Keratinocyte (primary cell): ENCODE results near the gene TSPOAP1. TPM values are rescaled to one million over a fixed set of nuclear protein-coding genes. Genes with fewer than 3 reads are reported as not detected.
A peak's percentile ranks its signal among the peaks of the same experiment; 100 is the strongest.

Experiments used
- DNase-seq: peaks from one replicate; pipeline ENCODE4 v3.0.0-alpha.2; 2011; ENCODE audit warnings: low read depth, missing footprints, low spot score
- FAIRE-seq: peaks from 2 replicates; lab custom pipeline; 2011; peaks lifted over from hg19 to GRCh38; lab: Jason Lieb, UNC
- H2AFZ ChIP-seq: 2 replicates; pipeline ENCODE4 v1.6.0; 2012; ENCODE audit warnings: low read length, control low read depth, inconsistent platforms; ENCODE audit not compliant: control insufficient read depth
- H3K27ac ChIP-seq: 2 replicates; pipeline ENCODE4 v1.5.1; 2011; ENCODE audit warnings: low read length; ENCODE audit not compliant: control insufficient read depth, insufficient read depth
- H3K27me3 ChIP-seq: 3 replicates; pipeline ENCODE4 v1.6.0; 2011; ENCODE audit warnings: low read length; ENCODE audit not compliant: control insufficient read depth, insufficient read depth; ENCODE audit errors: extremely low read depth
- H3K36me3 ChIP-seq, 2 experiments: 2 replicates in 1 of 2; 3 replicates in 1 of 2; pipeline ENCODE4 v1.5.1; 2011; ENCODE audit warnings: low read length in 2 of 2, mild to moderate bottlenecking in 1 of 2; ENCODE audit not compliant: control insufficient read depth in 2 of 2, insufficient read depth in 2 of 2; ENCODE audit errors: extremely low read depth in 1 of 2
- H3K4me1 ChIP-seq: 3 replicates; pipeline ENCODE4 v1.5.1; 2011; ENCODE audit warnings: low read length; ENCODE audit not compliant: control insufficient read depth, insufficient read depth; ENCODE audit errors: extremely low read depth
- H3K4me2 ChIP-seq: 3 replicates; pipeline ENCODE4 v1.6.0; 2011; ENCODE audit warnings: low read depth, low read length; ENCODE audit not compliant: control insufficient read depth, insufficient read depth; ENCODE audit errors: extremely low read depth
- H3K4me3 ChIP-seq, 3 experiments: fragments of 200-600 bp in 1 of 3; sonication (generic) in 1 of 3; 2 replicates in 2 of 3; 3 replicates in 1 of 3; pipeline ENCODE4 v1.5.1; 2011 to 2016; ENCODE audit warnings: low read length in 3 of 3, mild to moderate bottlenecking in 3 of 3, control low read depth in 2 of 3, inconsistent platforms in 1 of 3, low read depth in 1 of 3, mixed read lengths in 1 of 3, mixed run types in 1 of 3, moderate library complexity in 1 of 3; ENCODE audit not compliant: control insufficient read depth in 2 of 3, insufficient read depth in 2 of 3; ENCODE audit errors: extremely low read depth in 1 of 3
- H3K79me2 ChIP-seq: 2 replicates; pipeline ENCODE4 v1.6.0; 2012; ENCODE audit warnings: low read length; ENCODE audit not compliant: control insufficient read depth, insufficient read depth
- H3K9ac ChIP-seq: 3 replicates; pipeline ENCODE4 v1.6.0; 2011; ENCODE audit warnings: low read length; ENCODE audit not compliant: control insufficient read depth, insufficient read depth; ENCODE audit errors: extremely low read depth
- H3K9me1 ChIP-seq: 3 replicates; pipeline ENCODE4 v1.6.0; 2011; ENCODE audit warnings: low read length; ENCODE audit not compliant: control insufficient read depth, insufficient read depth; ENCODE audit errors: extremely low read depth
- H3K9me3 ChIP-seq: 2 replicates; pipeline ENCODE4 v1.5.1; 2012; ENCODE audit warnings: low read depth, low read length; ENCODE audit not compliant: control insufficient read depth
- H4K20me1 ChIP-seq: 3 replicates; pipeline ENCODE4 v1.6.0; 2011; ENCODE audit warnings: low read length; ENCODE audit not compliant: control insufficient read depth, insufficient read depth; ENCODE audit errors: extremely low read depth
- EZH2 ChIP-seq: IDR thresholded peaks from one replicate; pipeline ENCODE4 v1.6.1; 2012; ENCODE audit warnings: inconsistent platforms, mild to moderate bottlenecking, low read length, moderate library complexity
- dilution Hi-C: fragments of 300-500 bp; cut with MboI; formaldehyde crosslinking; loops from one replicate; pipeline ENCODE4 v1.7.0; 2020; ENCODE audit warnings: low sequenced_read_pairs; ENCODE audit not compliant: extremely low pct_ligation_motif_present
- polyA plus RNA-seq, 5 experiments: library from polyadenylated mRNA; depleted of rRNA in 3 of 5; stranded (reverse) in 3 of 5; stranded (forward) in 1 of 5; unstranded in 1 of 5; fragments of >200 nt; gene quantifications; 1 replicate in 1 of 5; 2 replicates in 3 of 5; 3 replicates in 1 of 5; pipeline versions ENCODE4 v1.2.1 to v1.2.3, GENCODE V29; 2011 to 2012; ENCODE audit warnings: missing spikeins in 2 of 5, low read depth in 1 of 5, low replicate concordance in 1 of 5
- TF ChIP-seq, protein P1 (sequence below), 3 experiments: IDR thresholded peaks in 1 of 3; conservative IDR thresholded peaks in 1 of 3; optimal IDR thresholded peaks in 1 of 3; 2 replicates in 2 of 3; 3 replicates in 1 of 3; pipeline versions ENCODE3 to v1.5.1; 2011; ENCODE audit warnings: low read length in 3 of 3, mild to moderate bottlenecking in 3 of 3, moderate library complexity in 2 of 3, control low read depth in 1 of 3, inconsistent platforms in 1 of 3; ENCODE audit not compliant: insufficient read depth in 2 of 3; ENCODE audit errors: extremely low read depth in 1 of 3

Gene TSPOAP1
- polyA plus RNA-seq, 1 donor (not counting 4 experiments of a cell fraction or from before 2014, with no cell fraction given): 0.04 TPM

- H3K4me3 ChIP-seq: no peak overlapping the region
- no peak for DNase-seq
- no peaks in the 10 kb centered on the region for H4K20me1 ChIP-seq
- H3K9me3 ChIP-seq: no peaks in the 10 kb centered on the region
- H3K36me3 ChIP-seq: no peaks in the 10 kb centered on the region
- dilution Hi-C loops: no loop called here
- H3K79me2 ChIP-seq: no peaks in the 10 kb centered on the region
- no peaks in the 10 kb centered on the region for H3K4me1 ChIP-seq
- H3K27ac ChIP-seq: no peak overlapping the region
- TF ChIP-seq EZH2: no peak
- TF ChIP-seq, protein P1, sequence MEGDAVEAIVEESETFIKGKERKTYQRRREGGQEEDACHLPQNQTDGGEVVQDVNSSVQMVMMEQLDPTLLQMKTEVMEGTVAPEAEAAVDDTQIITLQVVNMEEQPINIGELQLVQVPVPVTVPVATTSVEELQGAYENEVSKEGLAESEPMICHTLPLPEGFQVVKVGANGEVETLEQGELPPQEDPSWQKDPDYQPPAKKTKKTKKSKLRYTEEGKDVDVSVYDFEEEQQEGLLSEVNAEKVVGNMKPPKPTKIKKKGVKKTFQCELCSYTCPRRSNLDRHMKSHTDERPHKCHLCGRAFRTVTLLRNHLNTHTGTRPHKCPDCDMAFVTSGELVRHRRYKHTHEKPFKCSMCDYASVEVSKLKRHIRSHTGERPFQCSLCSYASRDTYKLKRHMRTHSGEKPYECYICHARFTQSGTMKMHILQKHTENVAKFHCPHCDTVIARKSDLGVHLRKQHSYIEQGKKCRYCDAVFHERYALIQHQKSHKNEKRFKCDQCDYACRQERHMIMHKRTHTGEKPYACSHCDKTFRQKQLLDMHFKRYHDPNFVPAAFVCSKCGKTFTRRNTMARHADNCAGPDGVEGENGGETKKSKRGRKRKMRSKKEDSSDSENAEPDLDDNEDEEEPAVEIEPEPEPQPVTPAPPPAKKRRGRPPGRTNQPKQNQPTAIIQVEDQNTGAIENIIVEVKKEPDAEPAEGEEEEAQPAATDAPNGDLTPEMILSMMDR (optimal IDR thresholded peaks at IDR 0.05 in 1 of 3, IDR thresholded peaks at IDR 0.05 in 1 of 3, conservative IDR thresholded peaks at IDR 0.05 in 1 of 3; ENCODE audit: extremely low read depth in 1 of 3, insufficient read depth in 2 of 3, low read length in 3 of 3): no peak
- no peak for FAIRE-seq
- H2AFZ ChIP-seq: no peak overlapping the region
- H3K4me2 ChIP-seq: no peak overlapping the region
- no peak overlapping the region for H3K9ac ChIP-seq
- H3K9me1 ChIP-seq: no peaks in the 10 kb centered on the region
- peaks cover 5% of the 10 kb centered on the region for H3K27me3 ChIP-seq
Observed at GRCh38 chr17:58308985-58309917, 19.3 kb downstream of the TSPOAP1 start.

- dilution Hi-C loops: no loop called here
- H3K4me3 ChIP-seq: no peak overlapping the region
- no peak overlapping the region for H3K9ac ChIP-seq
- H3K36me3 ChIP-seq: no peaks in the 10 kb centered on the region
- no peak for DNase-seq
- no peak overlapping the region for H3K27ac ChIP-seq
- no peak for TF ChIP-seq EZH2
- TF ChIP-seq, protein P1 (optimal IDR thresholded peaks at IDR 0.05 in 1 of 3, IDR thresholded peaks at IDR 0.05 in 1 of 3, conservative IDR thresholded peaks at IDR 0.05 in 1 of 3; ENCODE audit: extremely low read depth in 1 of 3, insufficient read depth in 2 of 3, low read length in 3 of 3): peak in 1 of 3 experiments; percentile 50
- no peaks in the 10 kb centered on the region for H3K79me2 ChIP-seq
- no peaks in the 10 kb centered on the region for H4K20me1 ChIP-seq
- no peak overlapping the region for H2AFZ ChIP-seq
- no peak overlapping the region for H3K4me2 ChIP-seq
- H3K27me3 ChIP-seq: peaks cover 5% of the 10 kb centered on the region
- no peaks in the 10 kb centered on the region for H3K9me1 ChIP-seq
- H3K4me1 ChIP-seq: no peaks in the 10 kb centered on the region
- H3K9me3 ChIP-seq: no peaks in the 10 kb centered on the region
- no peak for FAIRE-seq
Observed at GRCh38 chr17:58308173-58308984, 20.2 kb downstream of the TSPOAP1 start.
